GM21786 (cell line): ENCODE measurements around the gene ILK.

ENCODE experiments used
- ATAC-seq: cut with Tn5 transposase; IDR thresholded peaks from one replicate; pipeline ENCODE4 v1.9.1; 2021; ENCODE audit not compliant: unreplicated experiment

The ILK gene

DNA sequence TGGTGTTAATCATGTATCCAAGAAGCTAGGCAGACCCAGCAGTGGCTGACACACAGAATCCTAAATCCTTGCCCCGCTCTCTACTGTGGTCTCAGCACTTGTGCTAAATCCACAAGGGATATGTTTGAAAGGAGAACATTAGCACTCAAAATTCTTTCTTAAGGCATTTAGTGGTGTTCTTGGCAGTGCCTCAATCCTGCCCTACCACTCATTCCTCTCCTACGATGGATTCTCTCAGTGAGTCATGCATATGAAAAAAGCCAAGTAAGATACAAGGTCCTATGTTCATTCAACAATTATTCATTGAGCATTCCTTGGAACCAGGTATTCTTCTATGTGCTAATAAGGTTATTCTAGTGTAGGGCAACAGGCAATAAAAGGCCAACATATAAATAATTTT, 31.4 kb upstream of the ILK start:
- ATAC-seq = no peak

- ATAC-seq = no peak
These were observed 28.5 kb upstream of the ILK start for GRCh38 chr11:6574816-6575715.

DNA sequence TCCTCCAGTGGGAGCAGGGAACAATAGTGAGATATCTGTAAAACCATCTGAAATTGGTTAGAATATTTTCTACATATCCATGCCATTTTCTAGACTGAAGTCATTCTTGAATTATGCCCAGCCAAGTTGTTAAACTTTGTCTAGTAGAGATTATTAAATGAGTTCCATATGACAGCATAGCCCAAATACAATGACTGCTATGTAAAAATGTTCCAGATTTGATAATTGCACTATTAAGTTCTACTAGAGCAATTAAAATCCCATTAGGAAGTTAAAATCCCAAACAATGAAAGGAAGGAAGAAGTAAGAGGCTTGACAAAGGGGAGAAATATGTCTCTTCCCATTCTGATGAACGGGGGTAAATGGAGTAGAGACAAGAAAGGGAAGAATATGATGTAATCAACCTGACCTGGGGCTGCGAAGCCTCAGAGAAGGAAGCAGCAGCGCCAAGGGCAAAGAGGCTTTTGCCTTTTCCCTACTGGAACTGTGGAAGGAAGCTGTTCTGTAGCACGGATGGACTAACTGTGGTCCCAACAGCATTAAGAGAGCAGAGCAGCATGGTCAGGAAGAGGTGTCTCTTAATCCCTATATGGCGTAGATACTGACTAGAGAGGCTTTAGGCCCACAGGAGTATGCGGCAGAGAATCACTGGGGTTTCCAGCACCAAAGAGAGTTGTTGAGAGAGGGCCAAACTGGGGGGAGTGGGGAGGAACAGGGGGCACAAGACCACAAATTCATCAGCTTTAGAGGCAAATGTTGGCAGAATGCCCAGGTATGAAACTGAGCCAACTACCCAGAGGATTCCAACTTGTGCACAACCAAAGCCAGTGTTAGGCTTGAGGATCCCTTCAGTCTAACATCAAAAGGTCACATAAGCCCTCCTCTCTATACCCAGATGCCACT, 26.9 kb upstream of the ILK start:
- ATAC-seq = no peak

- no peak for ATAC-seq
These were observed 25.4 kb upstream of the ILK start for GRCh38 chr11:6578134-6578533.

GRCh38 chr11:6579681-6580080, 23.9 kb upstream of the ILK start:
- no peak for ATAC-seq

GRCh38 chr11:6583584-6583983, 20.0 kb upstream of the ILK start:
- ATAC-seq = no peak

DNA sequence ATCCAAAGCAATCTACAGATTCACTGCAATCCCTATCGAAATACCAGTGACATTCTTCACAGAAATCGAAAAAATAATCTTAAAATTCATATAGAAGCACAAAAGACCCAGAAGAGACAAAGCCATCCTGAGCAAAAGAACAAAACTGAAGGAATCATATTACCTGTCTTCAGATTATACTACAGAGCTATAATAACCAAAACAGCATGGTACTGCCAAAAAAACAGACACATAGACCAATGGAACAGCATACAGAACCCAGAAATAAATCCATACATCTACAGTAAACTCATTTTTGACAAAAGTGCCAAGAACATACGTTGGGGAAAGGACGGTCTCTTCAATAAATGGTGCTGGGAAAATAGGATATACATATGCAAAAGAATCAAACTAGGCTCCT, 19.0 kb upstream of the ILK start:
- ATAC-seq = no peak

DNA sequence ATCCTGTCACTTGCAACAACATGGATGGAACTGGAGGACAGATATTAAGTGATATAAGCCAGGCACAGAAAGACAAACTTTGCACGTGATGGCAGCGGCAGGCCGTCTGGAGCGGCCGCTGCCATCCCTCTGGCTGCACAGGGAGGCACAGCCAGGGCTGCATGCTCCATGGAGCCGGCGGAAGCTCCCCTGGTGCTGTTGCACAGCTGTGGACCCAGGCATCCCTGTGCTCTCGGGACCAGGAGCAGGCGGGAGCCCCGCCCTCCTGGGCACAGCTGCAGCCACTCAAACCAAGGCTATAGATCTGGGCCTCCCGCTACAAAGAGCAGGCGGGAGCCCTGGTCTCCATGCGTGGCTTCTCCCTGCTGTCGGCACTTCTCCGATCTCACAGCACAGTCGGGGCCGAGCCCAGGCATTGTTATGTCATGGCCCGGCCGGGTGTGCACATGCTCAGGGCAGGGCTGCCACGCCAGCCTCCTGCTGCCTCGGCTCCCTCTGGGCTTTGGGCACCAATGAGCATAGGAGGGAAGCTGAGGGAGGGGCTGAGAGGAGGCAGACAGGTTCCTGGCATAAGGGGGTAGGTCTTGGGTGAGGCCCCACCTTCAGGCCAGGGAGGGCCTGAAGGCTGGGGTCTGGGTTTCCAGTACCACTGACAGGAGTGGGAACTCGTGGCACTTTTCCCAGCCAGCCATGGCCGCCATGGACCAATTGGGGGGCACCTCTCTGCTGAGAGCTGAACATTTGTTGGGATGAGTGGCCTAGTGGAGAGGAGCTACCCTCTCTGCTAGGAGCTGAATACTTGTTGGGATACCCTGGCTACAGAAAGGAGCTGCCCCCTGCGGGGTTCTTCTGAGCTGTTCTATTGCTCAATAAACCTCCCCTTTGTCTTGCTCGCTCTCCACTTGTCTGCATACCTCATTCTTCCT, 16.9 kb upstream of the ILK start:
- no peak for ATAC-seq

GRCh38 chr11:6587360-6587953, 16.1 kb upstream of the ILK start:
- ATAC-seq = no peak

GRCh38 chr11:6588018-6588417, 15.6 kb upstream of the ILK start:
- ATAC-seq = no peak

DNA sequence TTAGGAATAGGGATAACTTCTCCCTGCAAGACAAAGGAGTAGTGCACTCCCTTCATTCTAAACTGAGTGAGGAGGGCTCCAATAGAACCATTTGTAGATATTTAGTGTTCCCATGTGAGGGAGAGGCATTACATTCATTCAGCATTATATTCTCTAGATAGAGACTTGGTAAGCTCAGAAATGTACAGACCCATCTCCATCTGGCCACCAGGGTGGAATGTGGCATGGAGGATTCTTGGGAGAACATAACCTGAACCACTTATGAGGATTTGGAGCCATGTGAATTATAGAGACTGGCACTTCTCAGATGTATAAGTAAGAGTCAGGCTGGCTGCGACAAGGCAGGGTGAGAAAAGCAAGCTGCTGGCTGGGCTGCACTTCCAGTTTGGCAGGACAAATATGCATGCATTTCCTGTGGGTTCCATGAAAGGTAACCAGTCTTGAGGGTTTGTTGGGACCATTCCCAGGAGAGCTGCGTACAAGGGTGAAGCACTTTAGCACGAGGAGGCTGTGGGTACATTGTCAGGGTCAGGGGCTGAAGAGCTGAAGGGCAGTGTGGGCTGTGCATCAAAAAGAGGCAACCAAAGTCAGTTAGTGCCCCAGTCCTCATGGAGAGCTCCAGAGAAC, 9.3 kb upstream of the ILK start:
- no peak for ATAC-seq

GRCh38 chr11:6596239-6596877, 7.2 kb upstream of the ILK start:
- ATAC-seq = no peak

DNA sequence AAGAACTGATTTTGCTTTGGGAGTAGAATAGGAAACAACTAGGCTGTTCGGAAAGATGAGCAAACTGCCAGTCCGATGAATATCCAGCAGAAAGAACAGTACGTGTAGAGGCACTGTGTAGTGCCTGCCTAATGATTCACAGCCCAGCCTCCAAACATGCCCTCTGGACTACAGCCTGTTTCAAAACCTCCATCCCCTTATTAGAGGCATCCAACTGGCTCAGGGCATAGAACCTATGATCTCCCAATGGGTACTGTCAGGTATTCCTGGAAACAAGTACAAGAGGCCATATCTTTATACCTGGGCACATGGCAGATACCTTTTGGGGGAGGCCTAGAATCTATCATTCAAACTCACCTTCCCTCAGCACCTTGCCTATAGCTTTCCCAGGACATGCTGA, 5.0 kb upstream of the ILK start:
- ATAC-seq = no peak

DNA sequence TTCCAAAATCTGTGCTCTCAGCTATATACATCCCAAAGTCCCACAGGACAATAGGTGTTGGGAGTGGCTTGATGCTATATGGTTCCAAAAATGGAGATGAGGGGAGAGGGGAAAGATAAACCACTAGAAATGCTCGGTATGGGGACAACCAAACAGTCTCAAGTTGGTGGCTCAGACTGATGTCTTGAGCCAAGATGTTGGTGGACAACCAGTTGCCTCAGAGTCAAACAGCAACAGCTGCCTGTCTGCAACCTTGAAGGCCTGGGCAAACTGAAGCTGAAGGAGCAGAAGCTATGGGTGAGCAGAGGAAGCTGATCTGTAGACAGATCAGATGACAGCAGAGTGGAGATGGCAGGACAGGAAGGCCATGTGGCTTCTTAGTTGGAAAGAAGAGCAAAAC, 4.1 kb upstream of the ILK start:
- ATAC-seq = no peak

DNA sequence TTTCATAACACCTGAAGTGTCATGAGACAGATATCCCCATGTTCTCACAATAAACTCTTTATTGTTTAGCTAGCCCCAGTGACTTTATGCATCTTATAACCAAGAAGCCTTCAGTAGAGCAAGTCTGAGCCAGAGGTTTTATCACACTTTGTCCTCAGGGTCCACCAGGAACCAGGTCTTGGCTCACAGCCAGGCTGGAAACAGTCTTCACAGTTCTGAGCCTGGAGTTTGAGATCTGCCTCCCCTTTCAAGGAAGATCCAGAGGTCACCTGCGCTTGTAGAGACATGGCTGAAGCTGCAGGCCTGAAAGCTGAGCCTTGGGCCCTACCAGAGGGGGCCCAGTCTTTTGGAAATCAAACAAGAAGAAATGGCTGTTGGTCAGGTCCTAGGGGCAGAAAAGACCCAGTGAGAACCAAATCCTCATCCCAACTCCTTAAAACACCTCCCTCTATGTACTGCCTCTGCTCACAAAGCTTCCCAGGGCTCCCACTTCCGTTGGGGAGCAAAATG, 3.6 kb upstream of the ILK start:
- ATAC-seq = no peak

GRCh38 chr11:6601041-6601461, 2.5 kb upstream of the ILK start:
- no peak for ATAC-seq

GRCh38 chr11:6602096-6602940, 1.3 kb upstream of the ILK start:
- ATAC-seq = no peak

DNA sequence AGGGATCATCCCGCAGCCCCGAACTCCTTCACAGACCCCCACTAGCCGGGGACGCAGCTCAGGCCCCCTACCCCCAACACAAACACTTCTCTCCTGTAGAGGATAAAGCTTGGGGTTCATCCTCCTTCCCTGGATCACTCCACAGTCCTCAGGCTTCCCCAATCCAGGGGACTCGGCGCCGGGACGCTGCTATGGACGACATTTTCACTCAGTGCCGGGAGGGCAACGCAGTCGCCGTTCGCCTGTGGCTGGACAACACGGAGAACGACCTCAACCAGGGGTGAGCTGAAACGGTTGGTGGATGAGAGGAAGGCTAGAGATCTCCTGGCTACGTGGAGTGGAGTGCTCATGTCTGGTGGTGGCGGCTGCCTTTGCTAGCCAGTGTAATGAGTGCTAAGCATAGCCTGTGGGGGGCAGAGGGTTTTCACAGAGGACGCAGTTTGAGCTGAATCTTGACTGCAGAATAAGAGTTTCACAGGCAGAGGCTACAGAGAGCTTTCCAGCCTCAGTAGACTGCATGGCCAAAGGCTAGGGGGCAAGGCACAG, 580 bp downstream of the ILK start:
- peak; percentile 38 for ATAC-seq
